ENCODE data around the gene HOXA5.
A peak's percentile ranks its signal among the peaks of the same experiment; 100 is the strongest.

HOXA5 gene

GRCh38 chr7:27104341-27105058, 39.0 kb downstream of the HOXA5 start:
- no peak for DNase-seq

DNA sequence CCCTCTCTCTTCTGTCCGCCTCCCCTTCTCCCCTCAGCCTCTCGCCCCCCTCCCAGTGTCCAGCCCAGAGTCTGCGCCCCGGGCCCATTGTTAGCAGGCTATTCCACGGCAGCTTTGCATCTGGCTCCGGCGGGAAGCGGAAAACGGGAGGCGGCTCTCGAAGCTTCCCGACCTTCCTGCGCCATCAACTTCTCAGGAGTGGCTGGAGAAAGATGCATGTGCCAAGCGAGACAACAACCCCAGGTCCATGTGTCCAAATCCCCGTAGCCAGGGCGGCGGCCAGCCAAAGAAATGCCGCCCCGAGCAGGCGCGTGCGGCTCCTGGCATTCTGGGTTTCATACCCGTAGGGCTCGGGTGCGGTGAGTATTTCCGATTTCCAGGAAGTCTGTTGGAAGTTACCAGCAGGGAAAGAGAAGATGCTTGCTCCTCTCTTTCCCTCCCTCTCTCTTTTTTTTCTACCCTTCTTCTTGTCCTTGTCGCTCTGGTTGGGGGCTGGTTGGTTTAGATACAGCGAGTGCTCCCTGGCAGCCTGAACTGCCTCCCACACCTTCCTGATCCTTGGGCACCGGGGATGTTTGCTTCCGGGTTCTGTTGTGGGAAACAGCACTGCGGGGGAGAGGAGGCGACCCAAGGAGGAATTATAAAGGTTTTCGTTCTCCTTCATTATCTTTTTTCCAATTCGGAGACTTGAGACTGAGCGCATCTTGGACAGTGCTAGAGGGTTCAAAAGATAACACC, 39.8 kb downstream of the HOXA5 start:
- no peak for DNase-seq

GRCh38 chr7:27102581-27103442, 40.7 kb downstream of the HOXA5 start, which contains the start of gene HOXA2:
TSS of gene HOXA2 (minus strand) at chr7:27102683. CDS start at chr7:27102500, 183 bp downstream.
- no peak for DNase-seq

DNA sequence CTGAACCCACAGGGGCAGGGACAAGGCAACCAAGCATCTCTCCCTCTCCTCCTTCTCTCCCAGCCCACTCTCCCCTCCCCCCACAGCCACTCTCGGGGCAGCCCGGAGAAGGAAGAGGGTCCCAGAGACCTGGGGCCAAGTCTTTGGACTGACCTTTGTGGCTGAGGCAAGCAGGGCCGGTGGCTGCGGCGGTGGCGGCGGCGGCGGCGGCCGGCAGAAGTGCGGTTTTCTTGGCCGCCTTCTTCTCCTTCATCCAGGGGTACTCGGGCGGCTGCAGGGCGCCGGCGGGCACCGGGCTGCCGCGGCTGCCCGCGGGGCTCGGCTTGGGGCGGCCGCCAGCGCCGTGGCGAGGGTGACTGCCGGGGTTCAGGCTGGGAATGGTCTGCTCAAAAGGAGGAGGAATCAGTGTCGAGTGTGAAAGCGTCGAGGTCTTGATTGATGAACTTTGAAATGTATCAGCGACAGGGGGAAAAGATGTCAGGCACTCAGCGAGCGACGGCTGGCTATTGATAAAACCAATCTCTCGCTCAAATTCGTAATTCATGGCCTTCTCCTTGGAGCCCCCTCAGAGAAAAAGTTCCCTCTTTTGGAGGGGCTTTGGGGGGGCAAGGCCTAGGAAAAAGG, 41.4 kb downstream of the HOXA5 start:
- no peak for DNase-seq

DNA sequence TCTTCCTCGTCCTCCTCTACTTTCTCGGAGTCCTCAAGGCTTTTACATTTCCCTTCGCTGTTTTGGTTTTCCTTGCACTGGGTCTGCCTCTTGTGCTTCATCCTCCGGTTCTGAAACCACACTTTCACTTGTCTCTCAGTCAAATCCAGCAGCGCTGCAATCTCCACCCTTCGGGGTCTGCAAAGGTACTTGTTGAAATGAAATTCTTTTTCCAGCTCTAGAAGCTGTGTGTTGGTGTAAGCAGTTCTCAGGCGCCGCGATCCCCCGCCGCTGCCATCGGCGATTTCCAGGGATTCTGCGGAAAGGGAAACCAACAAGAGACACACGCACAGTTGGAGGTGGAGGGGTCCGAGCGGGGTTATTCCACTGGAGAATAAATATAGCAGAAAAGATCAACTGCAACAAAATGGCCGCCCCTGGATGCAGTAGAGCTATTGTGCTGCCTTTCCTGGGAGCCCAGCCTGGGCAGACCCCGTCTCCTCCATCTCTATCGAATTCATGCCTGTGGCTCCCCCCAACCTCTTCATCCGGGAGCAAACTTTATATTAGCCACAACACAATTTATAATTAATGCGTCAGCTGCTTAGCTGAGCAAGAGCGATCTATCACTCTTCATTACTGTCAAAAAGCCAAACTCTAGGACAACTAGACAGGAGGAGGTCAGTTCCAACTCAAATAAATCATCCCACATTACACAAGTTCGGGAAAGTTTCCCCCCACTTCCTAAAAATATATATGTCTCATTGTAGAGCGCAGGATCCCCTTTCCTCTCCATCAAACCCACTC, 42.1 kb downstream of the HOXA5 start:
- no peak for DNase-seq

- no peak for DNase-seq
Observed at GRCh38 chr7:27100694-27101170, 42.7 kb downstream of the HOXA5 start.

GRCh38 chr7:27099453-27100370, 43.8 kb downstream of the HOXA5 start:
- no peak for DNase-seq

DNA sequence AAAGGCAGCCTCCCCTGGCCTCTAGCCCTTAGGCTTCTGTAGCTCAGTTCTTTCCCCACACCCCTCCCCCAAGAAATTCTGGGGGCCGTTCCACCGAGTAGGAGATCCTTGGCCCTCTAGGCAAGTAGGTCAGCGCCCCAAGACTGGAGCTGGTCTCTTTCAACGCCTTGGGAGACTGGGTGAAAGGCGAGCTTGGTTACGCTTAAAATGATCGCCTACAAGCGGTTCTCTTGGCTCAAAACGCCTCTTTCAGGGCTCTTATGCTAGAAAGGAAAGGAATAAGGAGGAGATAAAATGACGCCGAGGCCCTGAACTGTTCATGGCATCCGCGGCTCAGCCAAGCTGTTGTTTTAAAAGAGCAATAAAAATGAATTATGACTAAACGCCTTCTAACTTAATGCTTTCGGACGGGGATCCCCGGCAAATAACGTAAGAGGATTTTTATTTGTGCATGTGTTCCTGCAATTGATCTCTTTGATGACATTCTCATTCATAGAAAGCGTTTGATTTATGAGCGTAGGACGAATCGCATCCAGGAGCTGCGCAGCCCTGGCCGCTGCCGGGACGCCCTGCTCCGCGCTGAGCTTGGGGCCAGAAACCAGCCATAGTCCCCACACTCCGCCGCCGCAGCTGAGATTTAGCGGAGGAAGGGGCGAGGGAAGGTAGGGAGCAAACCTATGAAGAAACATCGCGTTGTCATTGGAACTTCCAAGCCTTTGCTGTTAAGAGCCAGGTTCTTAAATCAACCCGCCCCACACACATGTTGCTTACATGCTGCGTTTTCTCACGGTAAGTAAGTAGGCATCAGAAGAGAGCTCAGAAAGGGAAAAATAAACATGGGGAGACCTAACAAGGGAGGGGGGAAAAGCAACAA, 44.7 kb downstream of the HOXA5 start:
- DNase-seq = no peak

GRCh38 chr7:27097686-27098577, 45.5 kb downstream of the HOXA5 start:
- DNase-seq = no peak

GRCh38 chr7:27096768-27097514, 46.5 kb downstream of the HOXA5 start:
- no peak for DNase-seq

DNA sequence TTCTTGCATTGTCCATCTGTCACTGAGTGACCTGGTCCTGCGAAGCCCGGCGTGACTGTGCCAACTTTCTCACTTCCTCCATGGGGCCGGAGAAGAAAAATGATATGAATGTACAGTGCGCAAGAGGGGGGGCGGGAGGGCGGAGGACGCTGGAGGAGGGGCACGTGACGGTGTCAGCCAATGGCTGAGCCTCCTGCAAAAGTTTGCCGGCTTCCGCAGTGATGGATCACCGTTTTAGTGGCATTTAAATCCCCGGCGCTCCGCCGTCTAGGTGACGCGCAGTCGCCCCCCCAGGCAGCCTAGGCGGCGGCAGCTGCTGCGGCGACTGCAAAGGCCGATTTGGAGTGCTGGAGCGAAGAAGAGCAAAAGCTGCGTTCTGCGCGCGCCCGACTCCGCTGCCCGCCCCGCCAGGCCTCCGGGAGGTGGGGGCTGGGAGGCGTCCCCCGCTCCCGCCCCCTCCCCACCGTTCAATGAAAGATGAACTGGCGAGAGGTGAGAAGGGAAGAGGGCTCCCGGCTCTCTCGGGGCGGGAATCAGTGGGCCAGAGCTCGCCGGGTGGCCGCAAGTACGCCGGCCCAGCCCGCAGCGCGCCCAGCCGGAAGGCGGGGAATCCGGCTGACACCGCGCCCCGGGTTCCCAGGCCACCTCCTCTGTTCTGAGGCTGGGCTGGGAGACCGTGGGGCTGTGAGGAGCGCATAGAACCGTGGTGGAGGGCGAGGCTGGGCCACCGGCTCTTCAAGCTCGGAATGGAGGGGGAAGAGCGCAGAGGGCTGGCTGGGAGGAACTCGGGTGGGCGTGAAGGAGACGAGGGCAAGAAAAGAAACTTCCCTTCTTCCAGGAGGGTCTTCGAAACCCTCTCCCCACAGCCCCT, 47.3 kb downstream of the HOXA5 start, which contains the start of gene HOXA1:
Gene HOXA1, minus strand, starts transcription at position 104 of the 871 bp plus-strand sequence. Its CDS starts 88 bp downstream, at position 16.
- DNase-seq = peak; percentile 76

- peak; percentile 27 for DNase-seq
Observed at GRCh38 chr7:27095050-27095896, 48.2 kb downstream of the HOXA5 start.

- DNase-seq = no peak
Observed at GRCh38 chr7:27094304-27095049, 49.0 kb downstream of the HOXA5 start.

GRCh38 chr7:27093184-27093895, 50.1 kb downstream of the HOXA5 start:
- no peak for DNase-seq

DNA sequence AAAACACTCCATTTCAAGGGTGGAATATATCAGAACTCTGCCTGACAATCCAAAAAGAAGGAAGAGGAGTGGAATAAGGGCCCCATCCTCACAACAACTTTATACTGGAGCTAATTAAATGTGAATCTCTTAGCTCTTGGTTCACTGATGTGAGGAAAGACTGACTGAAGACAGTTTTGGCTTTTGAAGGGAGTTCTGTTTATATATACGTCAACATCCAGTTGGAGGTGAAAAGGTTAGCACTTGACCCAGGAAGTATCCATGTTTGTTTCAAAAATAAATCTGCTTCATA, 50.7 kb downstream of the HOXA5 start:
- DNase-seq = no peak

Data from activated naive CD4-positive, alpha-beta T cell treated with Interleukin-2 at 50 U/mL for 16 hours (primary cell).